ACC112 (cell line): ENCODE data around the gene SORCS2.

ENCODE experiments used
- H2AFZ ChIP-seq: fragments of 200-600 bp; sonication (generic); one replicate; pipeline ENCODE4 v1.6.0; 2017; ENCODE audit warnings: antibody characterized with exemption, low read length; ENCODE audit not compliant: unreplicated experiment
- H3K27ac ChIP-seq: fragments of 200-600 bp; sonication (generic); 2 replicates; pipeline ENCODE4 v1.5.1; 2014; ENCODE audit warnings: low read depth, mild to moderate bottlenecking, antibody characterized with exemption, low read length, moderate library complexity
- H3K27me3 ChIP-seq: fragments of 200-600 bp; sonication (generic); 2 replicates; pipeline ENCODE4 v1.6.1; 2014; ENCODE audit warnings: mild to moderate bottlenecking, antibody characterized with exemption, low read length, moderate library complexity, mixed read lengths; ENCODE audit not compliant: insufficient read depth
- H3K36me3 ChIP-seq: fragments of 200-600 bp; sonication (generic); 2 replicates; pipeline ENCODE4 v1.6.1; 2016; ENCODE audit warnings: mild to moderate bottlenecking, antibody characterized with exemption, low read length, moderate library complexity, mixed read lengths; ENCODE audit not compliant: insufficient read depth
- H3K4me1 ChIP-seq: fragments of 200-600 bp; sonication (generic); one replicate; pipeline ENCODE4 v1.6.1; 2016; ENCODE audit warnings: low read length, mixed read lengths; ENCODE audit not compliant: insufficient read depth, unreplicated experiment, control insufficient read depth
- H3K4me3 ChIP-seq: fragments of 200-600 bp; sonication (generic); 2 replicates; pipeline ENCODE4 v1.5.1; 2014; ENCODE audit warnings: mild to moderate bottlenecking, low read depth, low read length
- H3K79me2 ChIP-seq: fragments of 200-600 bp; sonication (generic); one replicate; pipeline ENCODE4 v1.6.0; 2016; ENCODE audit warnings: low read length; ENCODE audit not compliant: control insufficient read depth, unreplicated experiment, insufficient read depth

The SORCS2 gene

DNA sequence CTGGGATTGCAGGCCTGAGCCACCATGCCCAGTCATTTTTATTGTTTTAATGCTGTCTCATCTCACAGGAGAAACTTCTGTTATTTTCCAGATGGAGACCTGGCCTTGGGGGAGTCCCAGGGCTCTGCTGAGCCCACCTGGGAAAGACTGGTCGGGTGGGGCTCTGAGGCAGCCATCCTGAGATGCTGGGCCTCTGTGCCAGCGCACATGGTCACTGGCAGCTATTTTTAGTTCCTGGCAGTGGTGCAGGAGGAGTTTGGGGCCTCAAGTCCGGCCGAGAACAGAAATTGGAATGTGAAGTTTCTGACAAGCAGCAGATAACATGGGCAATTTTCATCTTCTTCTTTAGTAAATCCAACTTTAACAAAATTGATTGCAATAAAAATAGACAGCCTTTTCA lies 44.5 kb downstream of the SORCS2 start:
- H3K36me3 ChIP-seq: no peaks in the 10 kb centered on the region
- H3K27me3 ChIP-seq: no peaks in the 10 kb centered on the region
- H3K27ac ChIP-seq: no peak overlapping the region
- H3K4me3 ChIP-seq: no peak overlapping the region
- H3K4me1 ChIP-seq: no peaks in the 10 kb centered on the region
- H2AFZ ChIP-seq: no peak overlapping the region
- H3K79me2 ChIP-seq: no peaks in the 10 kb centered on the region

DNA sequence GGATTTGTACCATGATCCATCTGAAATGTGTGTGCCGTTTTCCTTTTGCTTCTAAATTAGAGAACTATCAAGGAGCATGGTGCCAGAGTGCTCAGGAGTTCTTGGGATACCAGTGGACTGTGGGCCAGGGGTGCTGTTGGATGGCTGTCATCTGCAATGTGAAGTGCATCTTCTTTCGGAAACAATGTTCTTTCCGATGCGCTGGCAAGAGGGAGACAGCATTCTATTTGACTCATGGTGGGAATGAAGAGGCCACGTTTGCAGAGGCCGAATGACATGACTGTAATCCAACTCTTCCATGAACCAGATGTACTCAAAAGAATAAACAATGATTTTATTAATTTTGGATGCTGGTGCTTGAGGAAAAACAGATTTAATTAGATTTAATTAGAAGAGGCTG lies 45.5 kb downstream of the SORCS2 start:
- Histone ChIP-seq H3K79me2 (no peaks in the 10 kb centered on the region), H3K4me1 (no peaks in the 10 kb centered on the region), H3K27me3 (no peaks in the 10 kb centered on the region), H2AFZ (no peak overlapping the region), H3K27ac (no peak overlapping the region), H3K4me3 (no peak overlapping the region), H3K36me3 (no peaks in the 10 kb centered on the region)

DNA sequence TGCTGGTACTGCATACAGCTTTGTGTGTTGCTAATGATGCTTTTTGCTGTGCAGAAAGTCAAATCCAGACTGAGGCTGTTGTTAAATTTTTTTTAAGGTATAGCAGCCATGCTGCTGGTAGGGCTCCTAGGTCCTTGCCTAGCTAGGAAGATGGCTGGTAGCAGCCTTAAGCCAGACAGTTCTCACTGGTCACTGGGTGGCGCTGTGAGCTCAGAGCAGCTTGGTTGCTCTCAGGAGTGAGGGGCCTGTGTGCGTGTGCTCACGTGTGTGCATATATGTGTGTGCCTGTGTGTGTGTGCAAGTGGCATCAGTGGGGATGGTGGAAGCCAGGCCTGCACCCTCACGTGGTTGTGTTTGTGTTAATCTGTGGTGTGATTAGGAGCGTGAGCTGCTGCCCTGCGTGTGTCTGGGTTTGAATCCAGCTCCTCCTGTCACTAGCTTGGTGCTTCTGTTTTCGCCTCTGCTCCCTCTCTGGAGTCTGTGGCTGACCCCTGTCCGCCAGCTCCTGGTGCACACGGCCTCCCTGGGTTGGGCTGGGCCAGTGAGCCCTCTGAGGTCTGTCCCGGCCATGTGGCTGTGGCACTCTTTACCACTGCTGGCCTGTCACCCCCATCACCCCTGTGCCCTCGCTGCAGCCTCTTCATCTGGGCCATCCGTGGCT lies 46.1 kb downstream of the SORCS2 start:
- Histone ChIP-seq H3K27ac (no peak overlapping the region), H3K4me1 (no peaks in the 10 kb centered on the region), H2AFZ (no peak overlapping the region), H3K4me3 (no peak overlapping the region), H3K79me2 (no peaks in the 10 kb centered on the region), H3K36me3 (no peaks in the 10 kb centered on the region), H3K27me3 (no peaks in the 10 kb centered on the region)

DNA sequence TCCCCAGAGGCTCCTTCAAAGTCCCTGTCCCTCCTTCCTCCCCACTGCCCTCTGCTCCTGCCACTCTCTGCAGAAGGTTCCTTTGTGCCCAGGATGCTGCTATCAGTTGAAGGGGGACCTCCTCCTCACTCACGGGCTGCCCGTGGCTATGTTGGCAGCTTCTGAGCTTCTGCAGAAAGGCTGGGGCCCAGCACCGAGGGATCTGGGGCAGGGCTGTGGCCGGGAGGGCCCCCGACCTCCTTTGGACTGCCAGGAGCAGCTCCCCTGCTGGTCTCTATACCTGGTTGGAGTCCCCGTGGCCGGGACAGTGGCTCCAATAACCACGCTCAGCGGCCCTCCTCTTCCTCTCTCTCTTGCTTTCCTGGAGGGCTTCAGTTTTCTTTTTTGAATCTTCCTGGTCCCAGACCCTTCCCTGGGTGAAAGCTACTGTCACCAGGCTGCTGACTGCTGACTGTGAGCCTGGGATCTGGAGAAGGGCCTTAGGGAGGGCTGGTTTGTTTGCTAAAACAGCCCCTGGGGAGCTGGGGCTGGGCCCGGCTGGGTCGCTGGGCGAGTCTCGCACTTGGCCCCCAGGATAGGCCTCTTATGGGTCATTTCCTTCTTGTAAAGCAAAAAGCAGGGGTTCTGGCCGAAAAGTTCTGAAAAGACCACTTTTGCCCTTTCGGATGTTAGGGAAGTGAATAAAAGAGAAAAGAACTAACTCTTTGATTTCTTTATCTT lies 46.9 kb downstream of the SORCS2 start:
- H3K4me1 ChIP-seq: no peaks in the 10 kb centered on the region
- no peaks in the 10 kb centered on the region for H3K79me2 ChIP-seq
- no peaks in the 10 kb centered on the region for H3K36me3 ChIP-seq
- no peak overlapping the region for H3K4me3 ChIP-seq
- H3K27me3 ChIP-seq: no peaks in the 10 kb centered on the region
- H2AFZ ChIP-seq: no peak overlapping the region
- H3K27ac ChIP-seq: no peak overlapping the region

DNA sequence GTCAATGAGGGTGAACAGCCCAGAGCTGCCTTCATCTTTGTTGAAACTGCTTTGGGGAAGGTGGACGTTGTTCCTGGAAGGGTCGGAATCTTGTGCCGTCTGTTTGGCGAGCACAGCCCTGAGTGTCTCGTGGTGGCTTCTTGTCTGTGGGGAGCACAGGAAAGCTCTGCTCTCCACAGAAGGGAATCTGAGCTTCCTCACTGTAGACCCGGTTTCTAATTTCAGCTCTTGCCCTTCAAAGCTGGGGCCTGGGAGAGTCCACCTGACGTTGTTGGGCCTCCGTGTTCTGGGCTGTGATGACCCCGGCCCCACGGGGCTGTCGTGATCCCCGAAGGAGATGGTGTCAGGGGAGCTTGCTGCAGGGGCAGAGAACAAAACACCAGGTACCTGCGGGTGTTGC lies 47.5 kb downstream of the SORCS2 start:
- no peaks in the 10 kb centered on the region for H3K27me3 ChIP-seq
- no peaks in the 10 kb centered on the region for H3K79me2 ChIP-seq
- no peaks in the 10 kb centered on the region for H3K4me1 ChIP-seq
- H2AFZ ChIP-seq: no peak overlapping the region
- H3K4me3 ChIP-seq: no peak overlapping the region
- H3K27ac ChIP-seq: no peak overlapping the region
- no peaks in the 10 kb centered on the region for H3K36me3 ChIP-seq

DNA sequence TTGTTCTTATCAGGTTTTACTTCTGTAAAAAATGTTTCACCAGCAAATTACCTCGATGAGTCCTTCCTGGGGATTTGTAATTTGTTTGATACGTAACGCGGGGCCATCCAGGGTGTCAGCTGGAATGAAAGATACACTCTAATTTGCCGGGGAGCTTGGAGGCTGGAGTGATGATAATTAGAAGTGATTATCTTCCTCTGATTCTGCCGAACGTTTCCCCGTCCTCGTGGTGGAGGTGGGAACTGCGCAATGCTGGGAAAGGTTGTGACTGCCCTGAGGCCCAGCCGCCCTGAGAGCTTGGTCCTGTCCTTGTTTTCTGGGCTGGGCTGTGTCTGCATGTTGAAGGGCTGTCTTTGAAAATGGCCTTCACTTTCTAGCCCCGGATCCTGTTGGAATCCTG lies 48.0 kb downstream of the SORCS2 start:
- Histone ChIP-seq H3K4me1 (no peaks in the 10 kb centered on the region), H2AFZ (no peak overlapping the region), H3K27ac (no peak overlapping the region)

DNA sequence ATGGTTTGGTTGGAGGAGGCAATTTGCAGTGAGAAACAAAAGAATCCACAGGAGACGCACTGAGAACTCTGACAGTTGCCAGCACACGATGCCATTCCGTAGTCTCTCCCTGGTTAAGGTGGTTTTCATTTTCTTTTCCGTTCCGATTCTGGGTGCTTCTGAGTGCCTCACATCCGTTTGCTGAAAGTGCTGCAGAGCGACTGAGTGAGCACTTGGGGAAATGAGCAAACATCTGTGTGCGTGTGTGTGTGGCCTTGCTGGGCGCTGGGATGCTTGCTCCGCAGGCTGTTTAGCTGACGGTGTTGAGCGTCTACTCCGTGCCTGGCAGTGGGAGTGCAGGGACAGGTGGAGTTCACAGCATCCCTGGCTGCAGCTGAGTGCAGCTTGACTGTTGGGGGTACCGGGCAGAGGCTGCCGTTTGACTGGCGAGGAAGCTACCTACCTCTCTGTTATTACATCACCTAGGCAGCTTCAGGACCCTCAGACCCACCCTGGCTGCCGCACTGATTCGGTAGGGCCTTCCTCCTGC lies 49.3 kb downstream of the SORCS2 start:
- no peaks in the 10 kb centered on the region for H3K79me2 ChIP-seq
- no peaks in the 10 kb centered on the region for H3K27me3 ChIP-seq
- H3K4me3 ChIP-seq: no peak overlapping the region
- no peaks in the 10 kb centered on the region for H3K36me3 ChIP-seq
- no peak overlapping the region for H2AFZ ChIP-seq
- H3K27ac ChIP-seq: no peak overlapping the region
- H3K4me1 ChIP-seq: no peaks in the 10 kb centered on the region

More for the DNA sequence above, 48.0 kb downstream of the SORCS2 start:
- Histone ChIP-seq H3K79me2 (no peaks in the 10 kb centered on the region), H3K36me3 (no peaks in the 10 kb centered on the region), H3K27me3 (no peaks in the 10 kb centered on the region), H3K4me3 (no peak overlapping the region)

DNA sequence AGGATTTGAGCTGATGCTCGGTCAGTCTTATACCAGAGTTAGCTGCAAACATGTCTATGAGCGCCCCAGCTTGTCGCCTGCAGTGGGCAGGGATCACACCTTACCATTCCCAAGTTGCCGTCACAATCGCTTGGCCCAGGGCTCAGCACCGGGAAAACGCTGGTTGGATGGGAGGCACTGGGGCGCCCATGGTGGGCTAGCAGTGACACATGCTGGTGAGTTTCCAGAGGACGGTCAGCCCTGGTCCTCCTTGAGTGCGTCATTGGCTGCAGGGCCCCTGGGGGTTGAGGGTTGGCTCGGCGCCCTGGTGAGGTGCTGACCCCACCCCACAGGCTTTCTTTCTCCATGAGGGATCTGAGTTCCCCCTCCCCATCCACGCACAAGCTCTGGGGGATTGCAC lies 50.4 kb downstream of the SORCS2 start:
- H3K27ac ChIP-seq: no peak overlapping the region
- H3K79me2 ChIP-seq: no peaks in the 10 kb centered on the region
- no peak overlapping the region for H3K4me3 ChIP-seq
- no peak overlapping the region for H2AFZ ChIP-seq
- H3K27me3 ChIP-seq: no peaks in the 10 kb centered on the region
- no peaks in the 10 kb centered on the region for H3K36me3 ChIP-seq
- no peaks in the 10 kb centered on the region for H3K4me1 ChIP-seq

DNA sequence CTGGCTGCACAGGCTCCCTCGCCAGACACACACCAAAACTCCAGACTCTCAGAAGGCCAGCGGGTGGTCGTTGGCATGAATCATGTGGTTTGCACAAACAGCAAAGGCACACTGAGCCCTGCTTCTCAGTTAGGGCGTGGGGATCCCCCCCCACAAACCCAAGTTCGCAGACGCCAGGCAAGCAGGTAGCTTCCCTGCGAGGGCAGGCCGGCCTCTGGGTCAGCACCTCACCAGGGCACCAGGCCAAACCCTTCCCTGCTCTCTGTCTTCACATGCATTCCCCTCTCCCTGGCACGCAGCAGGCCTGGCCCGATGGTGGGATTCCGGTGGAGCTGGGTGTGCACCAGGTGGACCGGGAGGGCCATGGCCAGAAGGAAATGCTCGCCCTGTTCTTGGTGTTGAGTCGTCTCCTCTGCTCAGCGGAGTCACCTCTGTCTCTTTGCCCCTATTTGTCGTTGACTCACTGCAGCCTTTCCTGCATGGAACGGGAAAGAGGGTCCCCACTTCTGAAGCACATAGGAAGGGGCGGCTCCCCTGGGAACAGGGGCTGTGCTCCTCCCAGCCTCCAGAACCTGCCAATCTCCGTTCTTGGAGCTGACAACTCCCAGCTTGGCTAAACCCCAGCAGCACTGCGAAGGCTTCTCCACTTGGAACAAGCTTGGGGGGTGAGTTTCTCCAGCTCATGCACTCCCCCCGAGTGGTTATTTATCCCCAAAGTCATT lies 51.4 kb downstream of the SORCS2 start:
- Histone ChIP-seq H3K4me1 (no peaks in the 10 kb centered on the region), H3K27me3 (no peaks in the 10 kb centered on the region), H2AFZ (no peak overlapping the region), H3K4me3 (no peak overlapping the region), H3K27ac (no peak overlapping the region), H3K79me2 (no peaks in the 10 kb centered on the region), H3K36me3 (no peaks in the 10 kb centered on the region)

DNA sequence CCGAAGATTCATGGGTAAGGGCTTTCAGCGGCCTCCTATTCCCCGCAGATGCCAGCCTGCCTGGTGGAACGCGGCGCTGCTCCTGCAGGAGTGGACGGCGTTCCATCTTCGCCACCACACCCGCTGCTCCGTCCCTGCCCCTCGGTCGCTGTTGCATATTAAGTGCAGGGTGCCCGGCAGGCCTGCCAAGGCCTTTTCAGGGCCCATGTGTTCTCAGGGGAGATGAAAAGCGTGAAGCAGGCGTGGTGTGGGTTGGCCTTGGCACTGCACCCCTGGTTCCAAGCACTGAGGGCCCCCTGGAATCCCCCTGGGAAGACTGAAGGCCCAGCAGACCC lies 52.0 kb downstream of the SORCS2 start:
- no peaks in the 10 kb centered on the region for H3K4me1 ChIP-seq
- H3K36me3 ChIP-seq: no peaks in the 10 kb centered on the region
- no peak overlapping the region for H3K4me3 ChIP-seq
- no peak overlapping the region for H2AFZ ChIP-seq
- no peaks in the 10 kb centered on the region for H3K79me2 ChIP-seq
- no peaks in the 10 kb centered on the region for H3K27me3 ChIP-seq
- H3K27ac ChIP-seq: no peak overlapping the region
